ENCODE data around the gene PSME3.

Gene PSME3

DNA sequence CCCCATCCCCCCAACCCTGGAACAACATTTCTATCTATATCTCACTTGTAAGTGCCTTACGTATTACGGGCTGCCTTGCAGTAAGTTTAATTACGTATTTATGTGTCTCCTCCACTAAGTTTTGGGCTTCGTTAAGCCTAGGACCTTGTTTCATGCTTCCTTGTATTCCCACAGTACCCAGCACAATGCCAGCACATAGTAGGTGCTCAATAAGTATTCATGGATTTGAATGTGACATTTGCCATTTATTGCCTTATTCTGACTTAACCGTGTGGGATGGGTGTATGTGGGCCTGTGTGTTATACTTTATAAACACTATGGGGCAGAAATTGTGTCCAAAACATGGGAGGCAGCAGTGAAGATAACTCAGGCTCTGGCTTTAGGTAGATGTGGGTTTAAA lies 40.7 kb upstream of the PSME3 start:
- Histone ChIP-seq H3K4me2 (ENCODE audit: low read depth, low read length, poor library complexity, severe bottlenecking) (no peak overlapping the region), H2AFZ (ENCODE audit: low read depth, low read length, severe bottlenecking) (no peak overlapping the region), H3K27ac (ENCODE audit: low read depth, low read length) (no peak overlapping the region), H3F3A (ENCODE audit: insufficient read depth) (no peaks in the 10 kb centered on the region), H3K36me3 (ENCODE audit: low read length) (no peaks in the 10 kb centered on the region), H3K27me3 (ENCODE audit: low read length) (no peaks in the 10 kb centered on the region), H3K9ac (ENCODE audit: low read length) (no peak overlapping the region), H3K79me2 (ENCODE audit: insufficient read depth, low read length) (no peaks in the 10 kb centered on the region), H3K9me3 (ENCODE audit: insufficient read depth, low read length) (no peaks in the 10 kb centered on the region), H3K4me3 (ENCODE audit: insufficient read depth, low read length, poor library complexity, severe bottlenecking) (no peak overlapping the region), H3K9me2 (replicated peaks; ENCODE audit: insufficient read depth, low read length) (no peaks in the 10 kb centered on the region), H4K20me1 (ENCODE audit: low read depth, low read length) (no peaks in the 10 kb centered on the region)
- TF ChIP-seq EZH2phosphoT487 (conservative IDR thresholded peaks at IDR 0.05; ENCODE audit: low read length) (no peak), CTCF (IDR thresholded peaks at IDR 0.05; ENCODE audit: insufficient read depth, low read length, poor library complexity, severe bottlenecking) (no peak)

GRCh38 chr17:42795061-42795460 lies 38.1 kb upstream of the PSME3 start:
- Histone ChIP-seq H3K79me2 (ENCODE audit: insufficient read depth, low read length) (no peaks in the 10 kb centered on the region), H3K27me3 (ENCODE audit: low read length) (no peaks in the 10 kb centered on the region), H3K9me3 (ENCODE audit: insufficient read depth, low read length) (no peaks in the 10 kb centered on the region), H2AFZ (ENCODE audit: low read depth, low read length, severe bottlenecking) (no peak overlapping the region), H4K20me1 (ENCODE audit: low read depth, low read length) (no peaks in the 10 kb centered on the region), H3K4me3 (ENCODE audit: insufficient read depth, low read length, poor library complexity, severe bottlenecking) (no peak overlapping the region), H3K4me2 (ENCODE audit: low read depth, low read length, poor library complexity, severe bottlenecking) (no peak overlapping the region), H3K9ac (ENCODE audit: low read length) (no peak overlapping the region), H3K36me3 (ENCODE audit: low read length) (no peaks in the 10 kb centered on the region), H3K9me2 (replicated peaks; ENCODE audit: insufficient read depth, low read length) (no peaks in the 10 kb centered on the region), H3K27ac (ENCODE audit: low read depth, low read length) (no peak overlapping the region), H3F3A (ENCODE audit: insufficient read depth) (no peaks in the 10 kb centered on the region)
- TF ChIP-seq CTCF (IDR thresholded peaks at IDR 0.05; ENCODE audit: insufficient read depth, low read length, poor library complexity, severe bottlenecking) (no peak), EZH2phosphoT487 (conservative IDR thresholded peaks at IDR 0.05; ENCODE audit: low read length) (no peak)

DNA sequence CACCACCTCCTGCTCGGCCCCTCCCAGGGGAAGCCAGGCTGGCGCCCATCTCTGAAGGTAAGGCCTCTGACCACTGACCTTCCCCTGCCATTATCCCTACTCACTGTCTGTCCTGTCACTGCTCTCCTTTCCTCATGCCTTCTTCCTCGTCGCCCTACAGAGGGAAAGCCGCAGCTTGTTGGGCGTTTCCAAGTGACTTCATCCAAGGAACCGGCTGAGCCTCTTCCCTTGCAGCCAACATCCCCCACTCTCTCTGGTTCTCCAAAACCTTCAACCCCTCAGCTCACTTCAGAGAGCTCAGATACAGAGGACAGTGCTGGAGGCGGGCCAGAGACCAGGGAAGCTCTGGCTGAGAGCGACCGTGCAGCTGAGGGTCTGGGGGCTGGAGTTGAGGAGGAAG lies 37.7 kb upstream of the PSME3 start:
- Histone ChIP-seq H3K9me2 (replicated peaks; ENCODE audit: insufficient read depth, low read length) (no peaks in the 10 kb centered on the region), H3K27me3 (ENCODE audit: low read length) (no peaks in the 10 kb centered on the region), H3K4me3 (ENCODE audit: insufficient read depth, low read length, poor library complexity, severe bottlenecking) (no peak overlapping the region), H3F3A (ENCODE audit: insufficient read depth) (no peaks in the 10 kb centered on the region), H3K79me2 (ENCODE audit: insufficient read depth, low read length) (no peaks in the 10 kb centered on the region), H3K36me3 (ENCODE audit: low read length) (no peaks in the 10 kb centered on the region), H3K27ac (ENCODE audit: low read depth, low read length) (no peak overlapping the region), H3K4me2 (ENCODE audit: low read depth, low read length, poor library complexity, severe bottlenecking) (no peak overlapping the region), H2AFZ (ENCODE audit: low read depth, low read length, severe bottlenecking) (no peak overlapping the region), H3K9ac (ENCODE audit: low read length) (no peak overlapping the region), H3K9me3 (ENCODE audit: insufficient read depth, low read length) (no peaks in the 10 kb centered on the region), H4K20me1 (ENCODE audit: low read depth, low read length) (no peaks in the 10 kb centered on the region)
- TF ChIP-seq EZH2phosphoT487 (conservative IDR thresholded peaks at IDR 0.05; ENCODE audit: low read length) (no peak), CTCF (IDR thresholded peaks at IDR 0.05; ENCODE audit: insufficient read depth, low read length, poor library complexity, severe bottlenecking) (no peak)

All from SU-DHL-6 (cell line).